Endothelial cell (in vitro differentiated cells): ENCODE results near the gene KCTD14. TPM values are rescaled to one million over a fixed set of nuclear protein-coding genes. Genes with fewer than 3 reads are reported as not detected.
"Not testable (repeated sequence)": the region's sequence is repeated elsewhere in the genome, so short reads cannot be mapped to it uniquely, and the experiment has no call there.

Experiments used
- DNase-seq: peaks from one replicate; pipeline ENCODE4 v3.0.0; 2021; ENCODE audit warnings: low spot score
- H3K27ac Mint-ChIP-seq: one replicate; pipeline ENCODE4 v1.8.0; 2021; ENCODE audit warnings: mixed read lengths, inconsistent platforms; ENCODE audit not compliant: unreplicated experiment
- H3K27me3 Mint-ChIP-seq: one replicate; pipeline ENCODE4 v1.8.0; 2021; ENCODE audit warnings: mild to moderate bottlenecking, moderate library complexity, mixed read lengths, inconsistent platforms; ENCODE audit not compliant: unreplicated experiment
- H3K36me3 Mint-ChIP-seq: one replicate; pipeline ENCODE4 v1.8.0; 2021; ENCODE audit warnings: mild to moderate bottlenecking, low read depth, mixed read lengths, inconsistent platforms; ENCODE audit not compliant: unreplicated experiment
- H3K4me1 Mint-ChIP-seq: one replicate; pipeline ENCODE4 v1.8.0; 2021; ENCODE audit warnings: mild to moderate bottlenecking, mixed read lengths, inconsistent platforms; ENCODE audit not compliant: unreplicated experiment
- H3K4me3 Mint-ChIP-seq: one replicate; pipeline ENCODE4 v1.8.0; 2021; ENCODE audit warnings: mild to moderate bottlenecking, mixed read lengths, inconsistent platforms; ENCODE audit not compliant: unreplicated experiment
- H3K9me3 Mint-ChIP-seq: one replicate; pipeline ENCODE4 v1.8.0; 2021; ENCODE audit warnings: mixed read lengths, inconsistent platforms; ENCODE audit not compliant: unreplicated experiment
- total RNA-seq: library from RNA; stranded (reverse); fragmentation: NEBNext Ultra II Directional; extraction: Animal tissue kit (Norgen Biotek cat#: 25700); gene quantifications from one replicate; pipeline ENCODE4 v1.2.1, GENCODE V29; 2021; ENCODE audit not compliant: unreplicated experiment
- TF ChIP-seq, protein P1 (sequence below): fragments of 200-600 bp; sonication (generic); IDR thresholded peaks from one replicate; pipeline ENCODE4 v1.5.0; 2021; ENCODE audit warnings: antibody characterized with exemption; ENCODE audit not compliant: unreplicated experiment

KCTD14 gene
- total RNA-seq, 1 donor from 2014 or later: 0.97 TPM

DNA sequence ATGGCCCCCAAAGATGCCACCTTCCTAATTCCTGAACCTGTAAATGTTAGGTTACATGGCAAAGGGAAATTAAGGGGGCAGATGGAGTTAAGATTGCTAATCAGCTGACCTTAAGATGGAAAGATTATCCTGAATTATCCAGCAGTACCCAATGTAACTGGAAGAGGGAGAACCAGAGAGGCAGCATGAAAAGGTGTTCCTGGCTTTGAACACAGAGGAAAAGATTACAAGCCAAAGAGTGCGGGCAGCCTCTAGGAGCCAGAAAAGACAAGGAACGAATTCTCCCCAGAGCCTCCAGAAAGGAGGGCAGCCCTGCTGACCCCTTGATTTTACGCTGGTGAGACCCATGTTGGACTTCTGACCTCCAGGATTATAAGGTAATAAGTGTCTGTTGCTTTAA, 25.5 kb upstream of the KCTD14 start:
- no peaks in the 10 kb centered on the region for H3K9me3 Mint-ChIP-seq
- peaks cover 3% of the 10 kb centered on the region for H3K27me3 Mint-ChIP-seq
- no peaks in the 10 kb centered on the region for H3K36me3 Mint-ChIP-seq
- H3K27ac Mint-ChIP-seq: peak overlapping the region; percentile 74
- peaks cover 18% of the 10 kb centered on the region for H3K4me1 Mint-ChIP-seq
- no peak overlapping the region for H3K4me3 Mint-ChIP-seq
- no peak for DNase-seq
- TF ChIP-seq, protein P1, sequence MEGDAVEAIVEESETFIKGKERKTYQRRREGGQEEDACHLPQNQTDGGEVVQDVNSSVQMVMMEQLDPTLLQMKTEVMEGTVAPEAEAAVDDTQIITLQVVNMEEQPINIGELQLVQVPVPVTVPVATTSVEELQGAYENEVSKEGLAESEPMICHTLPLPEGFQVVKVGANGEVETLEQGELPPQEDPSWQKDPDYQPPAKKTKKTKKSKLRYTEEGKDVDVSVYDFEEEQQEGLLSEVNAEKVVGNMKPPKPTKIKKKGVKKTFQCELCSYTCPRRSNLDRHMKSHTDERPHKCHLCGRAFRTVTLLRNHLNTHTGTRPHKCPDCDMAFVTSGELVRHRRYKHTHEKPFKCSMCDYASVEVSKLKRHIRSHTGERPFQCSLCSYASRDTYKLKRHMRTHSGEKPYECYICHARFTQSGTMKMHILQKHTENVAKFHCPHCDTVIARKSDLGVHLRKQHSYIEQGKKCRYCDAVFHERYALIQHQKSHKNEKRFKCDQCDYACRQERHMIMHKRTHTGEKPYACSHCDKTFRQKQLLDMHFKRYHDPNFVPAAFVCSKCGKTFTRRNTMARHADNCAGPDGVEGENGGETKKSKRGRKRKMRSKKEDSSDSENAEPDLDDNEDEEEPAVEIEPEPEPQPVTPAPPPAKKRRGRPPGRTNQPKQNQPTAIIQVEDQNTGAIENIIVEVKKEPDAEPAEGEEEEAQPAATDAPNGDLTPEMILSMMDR: no peak

DNA sequence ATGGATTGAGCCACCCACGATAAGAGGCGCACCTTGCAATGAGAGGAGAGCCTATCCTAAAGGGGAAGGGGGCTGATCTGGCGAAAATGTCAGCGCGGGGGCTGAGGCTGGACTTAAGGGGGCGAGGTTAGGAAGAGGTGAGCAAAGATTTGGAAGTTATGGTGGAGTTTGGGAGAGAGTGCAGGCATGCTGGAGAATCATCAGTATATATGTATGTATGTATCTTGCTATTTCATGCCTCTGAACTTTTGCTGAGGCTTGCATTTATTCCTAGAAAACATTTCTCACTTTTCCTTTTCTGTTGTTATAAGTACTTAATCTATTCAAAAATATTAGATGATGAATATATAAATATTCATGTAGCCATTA, 23.4 kb upstream of the KCTD14 start:
- Mint-ChIP-seq H3K36me3 (no peaks in the 10 kb centered on the region), H3K4me3 (no peak overlapping the region), H3K9me3 (no peaks in the 10 kb centered on the region), H3K4me1 (peaks cover 18% of the 10 kb centered on the region), H3K27me3 (peaks cover 4% of the 10 kb centered on the region), H3K27ac (no peak overlapping the region)
- no peak for DNase-seq
- TF ChIP-seq, protein P1: no peak

DNA sequence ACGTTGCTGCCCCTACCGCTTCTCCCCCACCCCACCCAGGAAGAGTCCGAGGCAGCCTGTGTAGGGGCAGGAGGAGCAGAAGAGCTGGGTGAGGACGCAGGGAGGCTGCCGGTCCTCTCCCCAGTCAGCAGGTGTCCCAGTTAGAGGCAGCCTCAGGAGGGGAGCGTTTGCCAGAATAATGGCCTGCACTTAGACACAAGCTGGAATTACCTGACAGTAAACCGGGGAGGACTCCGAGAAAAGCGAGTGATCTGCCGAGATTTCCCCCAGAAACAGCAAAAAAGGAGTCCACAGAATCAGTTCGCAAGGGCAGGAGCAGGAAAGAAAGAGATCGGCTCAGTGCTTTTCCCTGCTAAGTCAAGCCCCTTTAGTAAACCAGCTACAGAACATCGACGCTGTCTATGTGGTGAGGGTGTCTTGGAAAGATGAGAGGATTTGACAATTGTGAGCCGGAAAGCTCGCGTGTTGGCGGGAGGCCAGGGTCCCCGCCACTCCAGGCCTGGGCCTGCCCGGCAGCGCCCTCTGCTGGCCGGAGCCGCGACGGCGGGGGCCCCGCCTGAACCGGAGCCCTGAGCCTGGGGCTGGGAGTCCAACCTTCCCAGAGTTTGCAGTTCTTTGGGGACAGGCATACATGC, 22.9 kb upstream of the KCTD14 start:
- Mint-ChIP-seq H3K9me3 (no peaks in the 10 kb centered on the region), H3K36me3 (no peaks in the 10 kb centered on the region), H3K4me1 (peaks cover 14% of the 10 kb centered on the region), H3K27ac (no peak overlapping the region), H3K27me3 (peaks cover 5% of the 10 kb centered on the region), H3K4me3 (no peak overlapping the region)
- TF ChIP-seq, protein P1: peak; percentile 98
- DNase-seq: peak; percentile 90

DNA sequence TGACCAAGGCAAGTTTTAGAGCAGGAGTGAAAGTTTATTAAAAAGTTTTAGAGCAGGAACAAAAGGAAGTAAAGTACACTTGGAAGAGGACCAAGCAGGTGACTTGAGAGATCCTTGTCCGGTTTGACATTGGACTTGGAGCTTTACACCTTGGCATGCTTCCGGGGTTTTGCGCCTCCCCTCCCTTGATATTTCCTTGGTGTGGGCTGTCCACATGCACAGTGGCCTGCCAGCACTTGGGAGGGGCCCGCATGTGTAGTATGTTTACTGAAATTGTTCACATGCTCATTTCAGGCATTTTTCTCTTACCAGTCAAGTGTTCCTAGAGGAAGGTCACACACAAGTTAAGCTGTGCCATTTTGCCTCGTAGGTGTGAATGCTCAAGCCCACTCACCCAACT, 21.6 kb upstream of the KCTD14 start:
- H3K4me1 Mint-ChIP-seq: peaks cover 17% of the 10 kb centered on the region
- no peaks in the 10 kb centered on the region for H3K9me3 Mint-ChIP-seq
- H3K27ac Mint-ChIP-seq: no peak overlapping the region

DNA sequence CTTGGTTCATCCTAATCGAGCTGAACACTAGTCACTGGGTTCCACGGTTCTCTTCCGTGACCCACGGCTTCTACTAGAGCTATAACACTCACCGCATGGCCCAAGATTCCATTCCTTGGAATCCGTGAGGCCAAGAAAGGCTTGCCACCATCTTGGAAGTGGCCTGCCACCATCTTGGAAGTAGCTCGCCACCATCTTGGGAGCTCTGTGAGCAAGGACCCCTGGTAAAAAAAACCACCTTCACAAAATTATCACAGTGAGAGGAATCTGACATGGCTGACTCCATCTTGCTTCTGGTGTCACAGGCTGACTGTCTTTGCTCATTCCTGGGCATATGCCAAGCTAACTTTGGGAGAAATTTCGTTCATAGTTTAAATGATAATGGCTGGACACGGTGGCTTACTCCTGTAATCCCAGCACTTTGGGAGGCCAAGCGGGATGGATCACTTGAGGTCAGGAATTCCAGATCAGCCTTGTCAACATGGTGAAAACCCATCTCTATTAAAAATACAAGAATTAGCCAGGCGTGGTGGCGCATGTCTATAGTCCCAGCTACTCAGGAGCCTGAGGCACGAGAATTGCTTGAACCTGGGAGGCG, 18.9 kb upstream of the KCTD14 start:
- Mint-ChIP-seq H3K36me3 (no peaks in the 10 kb centered on the region), H3K4me1 (peaks cover 17% of the 10 kb centered on the region), H3K4me3 (no peak overlapping the region), H3K27me3 (peaks cover 9% of the 10 kb centered on the region), H3K27ac (no peak overlapping the region), H3K9me3 (no peaks in the 10 kb centered on the region)
- TF ChIP-seq, protein P1: no peak
- DNase-seq: no peak

More for the DNA sequence above, 21.6 kb upstream of the KCTD14 start:
- H3K4me3 Mint-ChIP-seq: no peak overlapping the region
- TF ChIP-seq, protein P1: no peak
- H3K36me3 Mint-ChIP-seq: no peaks in the 10 kb centered on the region
- H3K27me3 Mint-ChIP-seq: peaks cover 5% of the 10 kb centered on the region
- DNase-seq: no peak

DNA sequence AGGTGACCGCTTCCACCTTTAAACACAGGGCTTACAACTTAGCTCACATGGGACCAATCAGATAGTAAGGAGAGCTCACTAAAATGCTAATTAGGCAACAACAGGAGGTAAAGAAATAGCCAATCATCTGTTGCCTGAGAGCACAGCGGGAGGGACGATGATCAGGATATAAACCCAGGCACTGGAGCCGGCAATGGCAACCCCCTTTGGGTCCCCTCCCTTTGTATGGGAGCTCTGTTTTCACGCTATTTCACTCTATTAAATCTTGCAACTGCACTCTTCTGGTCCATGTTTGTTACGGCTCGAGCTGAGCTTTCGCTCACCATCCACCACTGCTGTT, 18.3 kb upstream of the KCTD14 start:
- H3K27me3 Mint-ChIP-seq, DNase-seq, H3K4me3 Mint-ChIP-seq, H3K9me3 Mint-ChIP-seq, H3K36me3 Mint-ChIP-seq, H3K27ac Mint-ChIP-seq: not testable (repeated sequence)
- H3K4me1 Mint-ChIP-seq: peaks cover 16% of the 10 kb centered on the region
